GM13976 (cell line): ENCODE data around the gene LAIR2.

Experiments
- DNase-seq: peaks from one replicate; pipeline ENCODE4 v3.0.0; 2012; ENCODE audit warnings: low spot score
- in situ Hi-C: fragments of 300-500 bp; cut with MboI; formaldehyde crosslinking; loops from one replicate; pipeline ENCODE4 v1.12.0; 2022; ENCODE audit warnings: low sequenced_read_pairs, mixed read lengths, inconsistent platforms; ENCODE audit not compliant: unreplicated experiment
- TF ChIP-seq, protein P1 (sequence below): IDR thresholded peaks from 2 replicates; pipeline ENCODE4 v1.5.1; 2012; ENCODE audit warnings: borderline replicate concordance, mild to moderate bottlenecking; ENCODE audit not compliant: insufficient read depth; ENCODE audit errors: extremely low read depth, missing control alignments, control extremely low read depth

Gene LAIR2

DNA sequence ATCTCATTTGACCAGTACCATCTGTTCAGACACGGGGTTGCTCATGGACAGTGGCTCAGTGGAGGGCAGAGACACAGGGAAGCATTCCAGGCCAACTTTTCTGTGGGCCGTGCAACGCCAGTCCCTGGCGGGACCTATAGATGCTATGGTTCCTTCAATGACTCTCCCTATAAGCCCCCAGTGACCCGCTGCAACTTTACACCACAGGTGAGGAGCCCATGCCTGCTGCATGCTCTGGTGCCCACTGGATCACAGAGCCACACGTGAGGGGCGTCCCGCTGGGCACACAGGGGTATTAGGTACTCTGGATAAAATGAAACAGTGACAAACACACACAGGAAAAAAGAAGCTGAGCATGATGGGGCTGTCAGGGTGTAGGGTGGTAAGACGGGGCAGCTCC, 34.3 kb downstream of the LAIR2 start:
- TF ChIP-seq, protein P1, sequence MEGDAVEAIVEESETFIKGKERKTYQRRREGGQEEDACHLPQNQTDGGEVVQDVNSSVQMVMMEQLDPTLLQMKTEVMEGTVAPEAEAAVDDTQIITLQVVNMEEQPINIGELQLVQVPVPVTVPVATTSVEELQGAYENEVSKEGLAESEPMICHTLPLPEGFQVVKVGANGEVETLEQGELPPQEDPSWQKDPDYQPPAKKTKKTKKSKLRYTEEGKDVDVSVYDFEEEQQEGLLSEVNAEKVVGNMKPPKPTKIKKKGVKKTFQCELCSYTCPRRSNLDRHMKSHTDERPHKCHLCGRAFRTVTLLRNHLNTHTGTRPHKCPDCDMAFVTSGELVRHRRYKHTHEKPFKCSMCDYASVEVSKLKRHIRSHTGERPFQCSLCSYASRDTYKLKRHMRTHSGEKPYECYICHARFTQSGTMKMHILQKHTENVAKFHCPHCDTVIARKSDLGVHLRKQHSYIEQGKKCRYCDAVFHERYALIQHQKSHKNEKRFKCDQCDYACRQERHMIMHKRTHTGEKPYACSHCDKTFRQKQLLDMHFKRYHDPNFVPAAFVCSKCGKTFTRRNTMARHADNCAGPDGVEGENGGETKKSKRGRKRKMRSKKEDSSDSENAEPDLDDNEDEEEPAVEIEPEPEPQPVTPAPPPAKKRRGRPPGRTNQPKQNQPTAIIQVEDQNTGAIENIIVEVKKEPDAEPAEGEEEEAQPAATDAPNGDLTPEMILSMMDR: no peak
- DNase-seq: no peak
- in situ Hi-C loops: no loop called here

DNA sequence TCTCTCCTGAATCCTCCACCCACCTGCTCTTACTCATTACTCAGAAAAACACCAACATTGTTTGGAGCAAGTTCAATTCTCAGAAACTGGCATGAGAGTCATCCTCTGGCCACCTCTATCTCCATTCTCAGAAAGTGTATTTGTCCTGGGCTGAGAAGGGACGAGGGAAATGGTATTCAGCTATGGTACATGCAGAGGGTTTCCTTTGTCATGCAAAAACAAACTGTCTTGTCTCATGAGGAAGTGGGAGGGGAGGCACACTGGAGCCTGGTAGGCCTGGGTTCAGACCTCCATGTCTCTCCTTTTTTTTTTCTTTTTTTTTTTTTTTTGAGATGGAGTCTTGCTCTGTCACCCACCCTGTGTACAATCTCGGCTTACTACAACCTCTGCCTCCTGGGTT, 39.1 kb downstream of the LAIR2 start:
- TF ChIP-seq, protein P1: no peak
- no peak for DNase-seq
- in situ Hi-C loops: no loop called here

DNA sequence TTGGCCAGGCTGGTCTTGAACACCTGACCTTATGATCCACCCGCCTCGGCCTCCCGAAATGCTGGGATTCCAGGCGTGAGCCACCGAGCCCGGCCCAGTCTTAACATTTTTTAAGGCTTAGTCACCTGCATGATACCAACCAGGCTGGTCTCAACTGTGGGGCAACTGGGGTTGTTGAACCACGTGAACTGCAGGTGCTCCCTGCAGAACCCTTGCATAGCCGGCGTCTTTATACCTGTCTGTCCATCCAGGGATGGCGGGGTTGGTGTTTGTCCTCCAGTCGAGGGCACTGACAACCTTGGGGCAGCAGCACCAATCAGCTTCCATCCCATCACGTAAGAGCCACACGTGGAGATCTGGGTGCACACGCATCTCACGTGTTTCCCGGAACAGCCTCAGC, 46.2 kb downstream of the LAIR2 start:
- in situ Hi-C loops: no loop called here
- no peak for DNase-seq
- TF ChIP-seq, protein P1: no peak

DNA sequence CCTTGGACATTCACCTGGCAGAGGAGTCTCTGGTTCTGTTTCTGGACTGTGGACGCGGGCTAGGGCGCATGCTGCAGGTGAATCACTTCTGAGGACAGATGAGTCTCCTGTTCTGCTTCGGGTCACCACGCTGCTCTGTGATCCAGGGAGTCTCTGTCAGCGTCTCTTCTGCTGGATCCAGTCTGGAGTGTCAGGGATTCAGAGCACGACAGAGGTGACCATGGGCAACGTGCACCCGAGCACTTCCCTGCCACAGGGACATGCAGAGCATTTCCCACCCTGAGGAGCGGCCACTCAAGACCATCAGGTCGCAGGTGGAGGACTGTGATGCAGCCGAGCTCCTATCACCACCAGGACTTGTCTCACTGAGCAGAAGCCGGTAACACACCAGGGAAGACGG, 46.6 kb downstream of the LAIR2 start:
- in situ Hi-C loops: no loop called here

DNA sequence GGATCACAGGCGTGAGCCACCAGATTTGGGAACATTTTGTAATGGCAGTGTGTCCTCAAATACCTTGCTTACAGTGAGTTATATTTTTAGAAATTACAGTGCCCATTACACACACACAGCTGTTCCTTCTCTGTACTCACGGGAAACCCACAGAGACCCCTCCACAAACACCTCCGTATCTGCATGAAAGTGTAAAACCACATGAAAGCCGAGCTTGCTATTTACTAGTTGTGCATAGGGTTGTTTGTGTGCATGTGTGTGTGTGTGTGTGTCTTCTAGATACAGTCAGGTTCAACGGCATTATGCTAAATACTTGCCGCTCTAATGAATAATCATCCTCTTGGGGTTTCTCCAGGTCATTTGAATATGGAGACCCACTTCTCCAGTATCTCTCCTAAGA, 48.7 kb downstream of the LAIR2 start:
- DNase-seq: peak; percentile 61
- TF ChIP-seq, protein P1: no peak
- in situ Hi-C loops: no loop called here

More for the DNA sequence above, 46.6 kb downstream of the LAIR2 start:
- TF ChIP-seq, protein P1: no peak
- DNase-seq: no peak

DNA sequence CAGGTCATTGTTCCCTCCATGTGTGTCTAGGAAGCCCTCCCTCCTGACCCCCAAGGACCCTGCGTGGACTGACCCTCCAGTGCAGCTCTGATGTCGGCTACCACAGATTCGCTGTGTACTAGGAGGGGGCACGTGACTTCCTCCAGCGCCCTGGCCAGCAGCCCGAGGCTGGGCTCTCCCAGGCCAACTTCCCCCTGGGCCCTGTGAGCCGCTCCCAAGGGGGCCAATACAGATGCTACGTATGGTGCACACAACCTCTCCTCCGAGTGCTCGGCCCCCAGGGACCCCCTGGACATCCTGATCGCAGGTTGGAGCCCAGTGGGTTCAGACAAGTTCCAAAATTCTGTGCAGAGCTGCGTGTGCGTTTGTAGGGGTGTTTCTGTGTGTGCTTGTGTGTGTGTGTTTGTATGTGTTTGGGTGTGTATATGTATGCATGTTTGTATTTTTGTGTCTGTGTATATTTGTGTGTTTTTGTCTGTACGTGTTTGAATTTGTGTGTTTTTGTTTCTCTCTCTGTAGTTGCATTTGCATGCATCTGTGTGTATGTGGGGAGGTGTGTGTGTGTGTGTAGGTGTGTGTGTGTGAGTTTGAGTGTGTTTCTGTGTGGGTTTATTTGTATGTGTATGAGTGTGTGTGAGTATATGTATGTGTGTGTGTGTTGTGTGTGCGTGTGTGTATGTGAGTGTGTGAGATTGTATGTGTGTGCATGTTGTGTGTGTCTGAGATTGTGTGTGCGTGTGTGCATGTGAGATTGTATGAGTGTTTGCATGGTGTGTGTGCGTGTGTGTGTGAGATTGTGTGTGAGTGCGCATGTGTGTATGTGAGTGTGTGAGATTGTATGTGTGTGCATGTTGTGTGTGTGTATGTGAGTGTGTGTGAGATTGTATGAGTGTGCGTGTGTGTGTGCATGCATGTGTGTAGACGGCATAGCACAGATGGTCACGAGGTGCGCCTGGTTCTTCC, 49.6 kb downstream of the LAIR2 start:
- TF ChIP-seq, protein P1: no peak
- in situ Hi-C loops: no loop called here
- peak; percentile 70 for DNase-seq
